ENCODE measurements around the gene ELFN1.

Gene ELFN1

GRCh38 chr7:1746491-1746975 is 76.5 kb downstream of the ELFN1 start:
- no peak for DNase-seq (ENCODE audit: low spot score)
- no peak for TF ChIP-seq CTCF (IDR thresholded peaks at IDR 0.05; ENCODE audit: borderline replicate concordance, control extremely low read depth, extremely low read depth, insufficient read depth, missing control alignments)
- in situ Hi-C loops (cut with MboI; ENCODE audit: low sequenced_read_pairs, unreplicated experiment): no loop called here

- in situ Hi-C loops (cut with MboI; ENCODE audit: low sequenced_read_pairs, unreplicated experiment): no loop called here
- TF ChIP-seq CTCF (IDR thresholded peaks at IDR 0.05; ENCODE audit: borderline replicate concordance, control extremely low read depth, extremely low read depth, insufficient read depth, missing control alignments): no peak
Observed at GRCh38 chr7:1747004-1747801, 77.1 kb downstream of the ELFN1 start.

GRCh38 chr7:1748076-1748838 is 78.2 kb downstream of the ELFN1 start:
- no peak for TF ChIP-seq CTCF (IDR thresholded peaks at IDR 0.05; ENCODE audit: borderline replicate concordance, control extremely low read depth, extremely low read depth, insufficient read depth, missing control alignments)
- no peak for DNase-seq (ENCODE audit: low spot score)
- in situ Hi-C loops (cut with MboI; ENCODE audit: low sequenced_read_pairs, unreplicated experiment): no loop called here

More at GRCh38 chr7:1747004-1747801, 77.1 kb downstream of the ELFN1 start:
- DNase-seq (ENCODE audit: low spot score): no peak

GRCh38 chr7:1748839-1749173 is 78.7 kb downstream of the ELFN1 start:
- no peak for TF ChIP-seq CTCF (IDR thresholded peaks at IDR 0.05; ENCODE audit: borderline replicate concordance, control extremely low read depth, extremely low read depth, insufficient read depth, missing control alignments)
- DNase-seq (ENCODE audit: low spot score): no peak
- in situ Hi-C loops (cut with MboI; ENCODE audit: low sequenced_read_pairs, unreplicated experiment): no loop called here

GRCh38 chr7:1749351-1749863 is 79.3 kb downstream of the ELFN1 start:
- DNase-seq (ENCODE audit: low spot score): no peak
- no peak for TF ChIP-seq CTCF (IDR thresholded peaks at IDR 0.05; ENCODE audit: borderline replicate concordance, control extremely low read depth, extremely low read depth, insufficient read depth, missing control alignments)
- in situ Hi-C loops (cut with MboI; ENCODE audit: low sequenced_read_pairs, unreplicated experiment): no loop called here

GRCh38 chr7:1749864-1750466 is 79.9 kb downstream of the ELFN1 start:
- TF ChIP-seq CTCF (IDR thresholded peaks at IDR 0.05; ENCODE audit: borderline replicate concordance, control extremely low read depth, extremely low read depth, insufficient read depth, missing control alignments): no peak
- no peak for DNase-seq (ENCODE audit: low spot score)
- in situ Hi-C loops (cut with MboI; ENCODE audit: low sequenced_read_pairs, unreplicated experiment): no loop called here

All from GM13976 (cell line).